IMR-90 (cell line): ENCODE results near the gene AHDC1.

Experiments used
- BHLHE40 ChIP-seq: fragments of 150-350 bp; IDR thresholded peaks from 2 replicates; pipeline ENCODE4 v1.6.1; 2016; ENCODE audit warnings: mild to moderate bottlenecking, low read depth, low read length
- FOS ChIP-seq: fragments of 150-350 bp; IDR thresholded peaks from 2 replicates; pipeline ENCODE4 v1.6.1; 2016; ENCODE audit warnings: low read depth, low read length
- MXI1 ChIP-seq: IDR thresholded peaks from 2 replicates; pipeline ENCODE4 v1.6.1; 2012; ENCODE audit warnings: low read depth, mild to moderate bottlenecking, low read length, moderate library complexity, borderline replicate concordance
- POLR2A ChIP-seq: IDR thresholded peaks from 2 replicates; pipeline ENCODE4 v1.6.1; 2012; ENCODE audit warnings: mild to moderate bottlenecking, low read depth, low read length
- RAD21 ChIP-seq: IDR thresholded peaks from 2 replicates; pipeline ENCODE4 v1.6.1; 2012; ENCODE audit warnings: low read length, improper control_type of control experiment
- SMC3 ChIP-seq: fragments of 150-350 bp; IDR thresholded peaks from 2 replicates; pipeline ENCODE4 v1.6.1; 2016; ENCODE audit warnings: low read depth, mild to moderate bottlenecking, antibody characterized with exemption, low read length, moderate library complexity
- TF ChIP-seq, protein P1 (sequence below): conservative IDR thresholded peaks from 2 replicates; pipeline ENCODE4 v1.5.1; 2012; ENCODE audit warnings: mild to moderate bottlenecking, low read depth, low read length, improper control_type of control experiment

DNA sequence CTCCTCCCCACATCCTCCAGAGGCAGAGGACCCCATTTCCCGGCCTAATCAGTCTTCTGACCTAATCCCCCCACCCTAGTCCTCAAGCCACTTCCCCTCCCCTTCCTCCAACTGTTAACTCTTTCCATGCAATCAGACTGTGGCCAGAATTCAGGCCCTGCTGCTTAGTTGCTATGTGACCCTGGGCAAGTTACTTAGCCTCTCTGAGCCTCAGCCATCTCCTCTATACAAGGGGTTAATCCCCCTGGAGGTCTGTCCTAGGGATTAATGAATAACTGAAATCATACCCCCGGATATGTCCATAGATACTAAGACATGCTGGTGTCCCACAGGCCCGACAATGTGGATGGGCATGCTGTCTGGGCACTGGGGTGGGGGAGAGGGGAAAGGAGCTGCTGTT, 18.3 kb downstream of the AHDC1 start:
- TF ChIP-seq, protein P1, sequence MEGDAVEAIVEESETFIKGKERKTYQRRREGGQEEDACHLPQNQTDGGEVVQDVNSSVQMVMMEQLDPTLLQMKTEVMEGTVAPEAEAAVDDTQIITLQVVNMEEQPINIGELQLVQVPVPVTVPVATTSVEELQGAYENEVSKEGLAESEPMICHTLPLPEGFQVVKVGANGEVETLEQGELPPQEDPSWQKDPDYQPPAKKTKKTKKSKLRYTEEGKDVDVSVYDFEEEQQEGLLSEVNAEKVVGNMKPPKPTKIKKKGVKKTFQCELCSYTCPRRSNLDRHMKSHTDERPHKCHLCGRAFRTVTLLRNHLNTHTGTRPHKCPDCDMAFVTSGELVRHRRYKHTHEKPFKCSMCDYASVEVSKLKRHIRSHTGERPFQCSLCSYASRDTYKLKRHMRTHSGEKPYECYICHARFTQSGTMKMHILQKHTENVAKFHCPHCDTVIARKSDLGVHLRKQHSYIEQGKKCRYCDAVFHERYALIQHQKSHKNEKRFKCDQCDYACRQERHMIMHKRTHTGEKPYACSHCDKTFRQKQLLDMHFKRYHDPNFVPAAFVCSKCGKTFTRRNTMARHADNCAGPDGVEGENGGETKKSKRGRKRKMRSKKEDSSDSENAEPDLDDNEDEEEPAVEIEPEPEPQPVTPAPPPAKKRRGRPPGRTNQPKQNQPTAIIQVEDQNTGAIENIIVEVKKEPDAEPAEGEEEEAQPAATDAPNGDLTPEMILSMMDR: no peak
- no peak for TF ChIP-seq FOS
- no peak for TF ChIP-seq POLR2A
- no peak for TF ChIP-seq RAD21
- TF ChIP-seq MXI1: no peak
- TF ChIP-seq BHLHE40: no peak
- no peak for TF ChIP-seq SMC3
